ENCODE results near the gene MICAL2.

Gene MICAL2

GRCh38 chr11:12246989-12247388 is 136.6 kb downstream of the MICAL2 start:
- Mint-ChIP-seq H3K27me3 (no peaks in the 10 kb centered on the region), H3K27ac (no peak overlapping the region), H3K4me3 (no peak overlapping the region), H3K36me3 (peaks cover 5% of the 10 kb centered on the region), H3K9me3 (ENCODE audit: low read depth) (no peaks in the 10 kb centered on the region), H3K4me1 (ENCODE audit: low read depth) (peaks cover 20% of the 10 kb centered on the region)

- no peaks in the 10 kb centered on the region for H3K27me3 Mint-ChIP-seq
- H3K27ac Mint-ChIP-seq: no peak overlapping the region
- H3K9me3 Mint-ChIP-seq (ENCODE audit: low read depth): no peaks in the 10 kb centered on the region
- H3K4me3 Mint-ChIP-seq: no peak overlapping the region
- H3K4me1 Mint-ChIP-seq (ENCODE audit: low read depth): peaks cover 13% of the 10 kb centered on the region
- peaks cover 5% of the 10 kb centered on the region for H3K36me3 Mint-ChIP-seq
Observed at GRCh38 chr11:12247543-12248254, 137.3 kb downstream of the MICAL2 start.

GRCh38 chr11:12248330-12248729 is 137.9 kb downstream of the MICAL2 start:
- Mint-ChIP-seq H3K9me3 (ENCODE audit: low read depth) (no peaks in the 10 kb centered on the region), H3K36me3 (peaks cover 5% of the 10 kb centered on the region), H3K4me1 (ENCODE audit: low read depth) (peaks cover 7% of the 10 kb centered on the region), H3K27me3 (no peaks in the 10 kb centered on the region), H3K4me3 (no peak overlapping the region), H3K27ac (no peak overlapping the region)

GRCh38 chr11:12249590-12250260 is 139.3 kb downstream of the MICAL2 start:
- no peak overlapping the region for H3K4me3 Mint-ChIP-seq
- no peak overlapping the region for H3K27ac Mint-ChIP-seq
- H3K36me3 Mint-ChIP-seq: peaks cover 5% of the 10 kb centered on the region
- H3K27me3 Mint-ChIP-seq: no peaks in the 10 kb centered on the region
- H3K4me1 Mint-ChIP-seq (ENCODE audit: low read depth): no peaks in the 10 kb centered on the region
- H3K9me3 Mint-ChIP-seq (ENCODE audit: low read depth): no peaks in the 10 kb centered on the region

- H3K27ac Mint-ChIP-seq: no peak overlapping the region
Observed at GRCh38 chr11:12251666-12252560, 141.5 kb downstream of the MICAL2 start.

GRCh38 chr11:12253843-12254281 is 143.5 kb downstream of the MICAL2 start:
- H3K27ac Mint-ChIP-seq: no peak overlapping the region
- no peak overlapping the region for H3K4me3 Mint-ChIP-seq
- peaks cover 5% of the 10 kb centered on the region for H3K36me3 Mint-ChIP-seq
- H3K9me3 Mint-ChIP-seq (ENCODE audit: low read depth): no peaks in the 10 kb centered on the region
- no peaks in the 10 kb centered on the region for H3K27me3 Mint-ChIP-seq
- H3K4me1 Mint-ChIP-seq (ENCODE audit: low read depth): no peaks in the 10 kb centered on the region

More at GRCh38 chr11:12251666-12252560, 141.5 kb downstream of the MICAL2 start:
- H3K4me1 Mint-ChIP-seq (ENCODE audit: low read depth): no peaks in the 10 kb centered on the region
- H3K4me3 Mint-ChIP-seq: no peak overlapping the region
- peaks cover 5% of the 10 kb centered on the region for H3K36me3 Mint-ChIP-seq
- no peaks in the 10 kb centered on the region for H3K9me3 Mint-ChIP-seq (ENCODE audit: low read depth)
- no peaks in the 10 kb centered on the region for H3K27me3 Mint-ChIP-seq

- no peak overlapping the region for H3K27ac Mint-ChIP-seq
- no peaks in the 10 kb centered on the region for H3K4me1 Mint-ChIP-seq (ENCODE audit: low read depth)
- no peaks in the 10 kb centered on the region for H3K36me3 Mint-ChIP-seq
- H3K4me3 Mint-ChIP-seq: no peak overlapping the region
- no peaks in the 10 kb centered on the region for H3K27me3 Mint-ChIP-seq
- no peaks in the 10 kb centered on the region for H3K9me3 Mint-ChIP-seq (ENCODE audit: low read depth)
Observed at GRCh38 chr11:12258451-12258850, 148.1 kb downstream of the MICAL2 start.

- H3K4me3 Mint-ChIP-seq: no peak overlapping the region
- no peaks in the 10 kb centered on the region for H3K4me1 Mint-ChIP-seq (ENCODE audit: low read depth)
- no peaks in the 10 kb centered on the region for H3K9me3 Mint-ChIP-seq (ENCODE audit: low read depth)
- no peaks in the 10 kb centered on the region for H3K27me3 Mint-ChIP-seq
- H3K27ac Mint-ChIP-seq: no peak overlapping the region
- H3K36me3 Mint-ChIP-seq: no peaks in the 10 kb centered on the region
Observed at GRCh38 chr11:12259956-12260355, 149.6 kb downstream of the MICAL2 start.

GRCh38 chr11:12260731-12261521 is 150.5 kb downstream of the MICAL2 start:
- no peaks in the 10 kb centered on the region for H3K4me1 Mint-ChIP-seq (ENCODE audit: low read depth)
- no peaks in the 10 kb centered on the region for H3K36me3 Mint-ChIP-seq
- H3K9me3 Mint-ChIP-seq (ENCODE audit: low read depth): no peaks in the 10 kb centered on the region
- no peak overlapping the region for H3K27ac Mint-ChIP-seq
- H3K4me3 Mint-ChIP-seq: no peak overlapping the region
- H3K27me3 Mint-ChIP-seq: no peaks in the 10 kb centered on the region

GRCh38 chr11:12261551-12261950 is 151.2 kb downstream of the MICAL2 start:
- Mint-ChIP-seq H3K36me3 (no peaks in the 10 kb centered on the region), H3K27me3 (no peaks in the 10 kb centered on the region), H3K4me1 (ENCODE audit: low read depth) (no peaks in the 10 kb centered on the region), H3K27ac (no peak overlapping the region), H3K4me3 (no peak overlapping the region), H3K9me3 (ENCODE audit: low read depth) (no peaks in the 10 kb centered on the region)

GRCh38 chr11:12263141-12263693 is 152.8 kb downstream of the MICAL2 start:
- Mint-ChIP-seq H3K9me3 (ENCODE audit: low read depth) (no peaks in the 10 kb centered on the region), H3K4me3 (no peak overlapping the region), H3K27ac (no peak overlapping the region), H3K36me3 (no peaks in the 10 kb centered on the region), H3K27me3 (no peaks in the 10 kb centered on the region), H3K4me1 (ENCODE audit: low read depth) (no peaks in the 10 kb centered on the region)

- Mint-ChIP-seq H3K4me1 (ENCODE audit: low read depth) (no peaks in the 10 kb centered on the region), H3K9me3 (ENCODE audit: low read depth) (no peaks in the 10 kb centered on the region), H3K36me3 (no peaks in the 10 kb centered on the region), H3K27ac (no peak overlapping the region), H3K4me3 (no peak overlapping the region), H3K27me3 (no peaks in the 10 kb centered on the region)
Observed at GRCh38 chr11:12264361-12264760, 154.0 kb downstream of the MICAL2 start.

- H3K27me3 Mint-ChIP-seq: no peaks in the 10 kb centered on the region
- H3K36me3 Mint-ChIP-seq: no peaks in the 10 kb centered on the region
- no peaks in the 10 kb centered on the region for H3K4me1 Mint-ChIP-seq (ENCODE audit: low read depth)
- H3K27ac Mint-ChIP-seq: no peak overlapping the region
- no peaks in the 10 kb centered on the region for H3K9me3 Mint-ChIP-seq (ENCODE audit: low read depth)
- H3K4me3 Mint-ChIP-seq: no peak overlapping the region
Observed at GRCh38 chr11:12266132-12266531, 155.7 kb downstream of the MICAL2 start.

- Mint-ChIP-seq H3K4me1 (ENCODE audit: low read depth) (no peaks in the 10 kb centered on the region), H3K9me3 (ENCODE audit: low read depth) (no peaks in the 10 kb centered on the region), H3K27ac (no peak overlapping the region), H3K27me3 (no peaks in the 10 kb centered on the region), H3K36me3 (no peaks in the 10 kb centered on the region), H3K4me3 (no peak overlapping the region)
Observed at GRCh38 chr11:12266943-12267342, 156.6 kb downstream of the MICAL2 start.

Measured in activated naive CD8-positive, alpha-beta T cell (primary cell).